HG02571 (cell line): ENCODE results near the gene MRPL55.
"Not testable (repeated sequence)": the region's sequence is repeated elsewhere in the genome, so short reads cannot be mapped to it uniquely, and the experiment has no call there.

Source experiments
- ATAC-seq: cut with Tn5 transposase; IDR thresholded peaks from one replicate; pipeline ENCODE4 v1.9.1; 2021; ENCODE audit warnings: mild to moderate bottlenecking, moderate library complexity; ENCODE audit not compliant: unreplicated experiment

MRPL55 gene

DNA sequence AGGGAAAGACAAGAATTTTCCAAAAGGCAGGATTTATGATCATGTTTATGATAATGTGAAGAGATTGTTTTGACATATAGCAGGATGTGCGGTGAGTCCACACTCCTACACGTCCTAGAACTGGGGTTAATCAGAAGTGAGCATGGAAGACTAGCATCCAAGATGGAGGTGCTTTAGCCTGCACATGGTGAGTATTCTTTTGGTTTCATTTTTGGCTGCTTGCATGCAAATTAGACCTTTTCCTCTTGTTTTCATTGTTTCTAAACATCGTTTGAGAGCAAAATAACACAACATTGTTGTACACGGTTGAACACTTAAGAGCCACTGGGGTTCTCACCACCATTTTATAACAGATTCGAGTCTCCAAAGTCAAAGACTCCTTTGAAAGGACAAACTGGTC is 16.1 kb upstream of the MRPL55 start:
- no peak for ATAC-seq

DNA sequence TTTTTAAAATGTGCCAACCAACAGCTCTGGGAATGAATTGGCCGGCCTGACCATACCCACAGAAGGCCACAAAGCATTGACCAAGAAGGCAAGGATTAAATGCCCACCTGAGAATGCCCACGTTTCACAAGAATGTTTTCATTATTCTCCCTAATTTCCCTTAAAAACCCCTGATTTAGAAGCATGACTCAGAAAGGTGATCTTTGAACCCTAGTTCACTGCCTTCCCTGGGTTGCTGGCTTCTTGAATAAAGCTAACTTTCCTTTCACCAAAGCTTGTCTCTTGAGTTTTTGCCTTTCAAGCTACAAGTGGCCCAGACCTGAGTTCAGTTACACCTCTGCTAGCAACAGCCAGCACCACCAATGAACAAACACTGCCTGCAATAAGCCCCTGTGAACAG is 14.4 kb upstream of the MRPL55 start:
- ATAC-seq, result no peak

DNA sequence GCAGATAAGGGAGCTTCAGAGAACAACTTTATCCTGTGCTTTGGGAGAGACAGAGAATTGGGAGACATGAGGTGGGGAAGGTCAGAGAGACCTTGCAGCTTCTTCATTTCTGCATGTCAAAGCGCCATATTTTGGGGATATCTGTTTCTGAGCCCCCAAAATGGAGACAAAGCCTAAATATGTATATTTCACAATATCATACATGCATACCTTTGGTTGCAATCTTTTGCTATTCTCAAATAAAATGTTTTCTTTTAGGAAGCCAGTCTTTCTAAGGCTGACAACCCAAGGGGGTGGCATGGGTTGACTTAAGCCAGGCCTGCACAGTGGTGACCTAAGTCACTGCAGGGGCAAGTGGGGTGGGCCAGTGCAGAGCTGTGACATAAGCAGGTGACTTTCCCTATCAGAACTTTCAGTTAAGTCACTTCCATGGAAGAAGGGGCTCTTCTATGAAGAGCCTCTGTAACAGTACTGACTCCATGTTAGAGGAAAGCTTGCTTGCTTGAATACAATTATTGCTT is 13.9 kb upstream of the MRPL55 start:
- ATAC-seq, result no peak

DNA sequence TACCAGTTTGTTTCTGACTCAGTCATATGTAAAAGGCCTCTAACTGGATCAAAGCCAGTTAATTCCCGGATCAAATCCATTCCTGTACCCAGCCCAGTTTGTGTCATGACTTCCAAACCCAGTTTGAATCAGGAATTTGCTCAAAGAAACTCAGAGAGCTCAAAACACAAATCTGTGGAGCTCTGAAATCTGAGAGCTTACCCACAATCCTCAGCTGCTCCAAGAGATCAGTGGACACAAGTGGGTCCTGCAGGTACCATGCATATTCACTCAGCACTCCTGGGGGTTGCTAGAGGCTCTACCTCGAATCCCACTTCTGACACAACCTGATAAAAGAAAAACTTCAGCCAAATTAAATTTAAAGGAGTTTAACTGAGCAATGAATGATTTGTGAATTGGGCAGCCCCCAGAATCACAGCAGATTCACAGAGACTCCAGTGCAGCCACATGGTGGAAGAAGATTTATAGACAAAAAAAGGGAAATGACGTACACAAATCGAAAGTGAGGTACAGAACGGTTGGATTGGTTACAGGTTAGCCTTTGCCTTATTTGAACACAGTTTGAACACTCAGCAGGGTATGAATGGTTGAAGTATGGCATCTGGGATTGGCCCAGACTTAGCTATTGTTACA is 11.9 kb upstream of the MRPL55 start:
- ATAC-seq, result no peak

DNA sequence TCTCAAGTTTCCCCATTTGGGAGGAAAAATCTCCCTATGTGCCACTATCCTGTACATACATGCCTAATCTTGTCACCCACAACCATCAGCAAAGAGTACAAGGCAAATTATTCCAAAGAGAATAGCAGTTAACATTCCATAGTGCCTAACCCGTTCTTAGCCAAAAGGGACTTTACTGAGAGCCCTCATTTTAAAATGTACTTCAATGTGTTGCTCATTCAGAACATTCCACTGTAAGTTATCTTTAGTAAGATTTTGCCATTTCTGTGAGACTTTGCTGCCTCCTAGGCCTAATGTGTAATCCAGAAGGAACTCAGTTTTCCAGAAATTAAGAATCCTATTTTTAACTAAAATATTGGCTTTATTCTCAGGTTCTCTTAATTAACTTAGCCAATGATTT is 11.3 kb upstream of the MRPL55 start:
- no peak for ATAC-seq

DNA sequence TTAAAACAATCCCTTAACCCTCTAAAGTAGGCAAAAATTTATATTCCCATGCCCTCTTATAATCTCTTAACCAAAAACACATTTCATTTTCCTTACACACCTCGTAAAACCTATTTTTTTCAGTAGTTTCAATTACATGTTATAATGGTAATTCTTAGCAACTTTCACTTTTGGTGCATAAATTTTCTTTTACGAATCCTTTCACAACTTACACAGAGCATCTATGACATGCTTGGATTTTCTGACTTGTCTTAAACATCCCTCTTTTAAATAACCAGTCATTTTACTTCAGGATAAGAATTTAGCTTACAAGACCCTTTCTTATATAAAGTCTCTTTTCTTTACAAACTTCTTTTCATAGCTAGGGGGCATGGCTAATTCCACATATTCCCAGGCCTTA is 8.9 kb upstream of the MRPL55 start:
- no peak for ATAC-seq

DNA sequence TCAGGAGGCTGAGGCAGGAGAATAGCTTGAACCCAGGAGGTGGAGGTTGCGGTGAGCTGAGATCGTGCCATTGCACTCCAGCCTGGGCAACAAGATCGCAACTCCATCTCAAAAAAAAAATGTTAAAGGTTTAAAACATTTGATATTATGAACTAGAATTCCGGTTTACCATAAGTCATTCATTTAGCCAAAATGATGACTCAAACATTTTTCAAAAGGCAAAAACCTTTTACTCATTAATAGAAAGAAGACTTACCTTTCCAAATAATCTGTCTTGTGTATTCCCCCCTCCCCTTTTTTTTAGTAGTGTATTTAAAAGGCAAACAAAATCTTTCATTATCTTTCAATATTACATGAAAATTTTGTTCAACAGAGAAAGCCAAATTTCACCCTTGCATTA is 8.2 kb upstream of the MRPL55 start:
- no peak for ATAC-seq

DNA sequence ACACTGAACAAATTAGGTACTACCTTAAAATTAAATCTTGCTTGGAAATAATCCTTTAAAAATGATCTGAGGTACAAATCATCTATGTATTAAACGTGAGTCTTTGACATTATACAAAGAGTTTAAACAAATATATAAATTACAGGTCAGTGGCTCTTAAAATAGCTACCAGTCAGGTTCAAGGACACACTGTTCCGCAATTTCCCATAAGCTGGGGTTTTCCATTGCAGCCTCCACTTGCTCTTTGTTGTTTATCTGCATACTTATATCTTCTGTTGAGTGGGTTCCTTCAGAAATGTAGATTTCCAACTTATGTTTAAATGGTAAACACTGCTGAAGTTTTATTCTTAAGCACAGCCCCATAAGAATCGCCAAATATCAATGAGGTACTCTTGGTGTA is 5.7 kb upstream of the MRPL55 start:
- ATAC-seq, result no peak

DNA sequence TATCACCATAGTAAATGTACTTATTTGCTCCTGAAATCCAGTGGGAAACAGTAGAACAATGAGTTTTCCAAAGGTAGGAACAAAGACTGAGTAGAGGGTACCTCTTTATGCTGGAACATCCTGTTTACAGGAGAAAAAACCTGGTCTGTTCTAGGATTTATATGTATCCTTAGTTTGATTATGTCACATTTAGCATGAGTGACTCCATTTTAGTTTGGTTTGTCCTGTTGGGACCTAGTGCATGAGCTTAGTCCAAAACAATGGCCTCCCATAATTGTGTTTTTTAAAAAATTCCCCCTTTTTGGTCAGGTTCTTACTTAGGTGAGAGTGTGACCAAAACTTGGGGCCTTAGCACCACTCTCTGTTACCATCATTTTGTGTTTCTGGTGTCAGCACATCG is 3.5 kb upstream of the MRPL55 start:
- ATAC-seq, result no peak

DNA sequence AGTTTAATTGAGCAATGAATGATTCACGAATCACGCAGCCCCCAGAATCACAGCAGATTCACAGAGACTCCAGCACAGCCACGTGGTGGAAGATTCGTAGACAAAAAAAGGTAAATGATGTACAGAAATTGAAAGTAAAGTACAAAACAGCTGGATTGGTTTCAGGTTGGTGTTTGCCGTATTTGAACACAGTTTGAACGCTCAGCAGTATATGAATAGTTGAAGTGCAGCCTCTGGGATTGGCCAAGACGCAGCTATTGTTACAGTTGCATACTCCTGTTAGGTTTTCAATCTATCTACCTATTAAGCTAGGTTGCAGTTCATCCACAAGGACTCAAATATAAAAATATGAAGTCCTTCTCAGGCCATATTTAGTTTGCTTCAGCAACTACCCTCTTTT is 3.1 kb upstream of the MRPL55 start:
- ATAC-seq, result no peak

DNA sequence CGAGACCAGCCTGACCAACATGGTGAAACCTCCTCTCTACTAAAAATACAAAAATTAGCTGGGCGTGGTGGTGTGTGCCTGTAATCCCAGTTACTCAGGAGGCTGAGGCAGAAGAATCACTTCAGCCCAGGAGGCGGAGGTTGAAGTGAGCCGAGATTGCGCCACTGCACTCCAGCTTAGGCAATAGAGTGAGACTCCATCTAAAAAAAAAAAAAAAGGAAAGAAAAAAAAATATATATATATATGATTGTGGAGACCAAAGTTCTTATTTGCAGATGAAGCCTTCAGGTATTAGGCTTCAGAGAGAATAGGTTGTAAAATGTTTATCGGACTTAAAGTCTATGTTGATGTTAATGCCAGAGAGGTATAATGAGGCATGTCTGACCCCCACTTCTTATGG is 2.2 kb upstream of the MRPL55 start:
- ATAC-seq, result not testable (repeated sequence)

DNA sequence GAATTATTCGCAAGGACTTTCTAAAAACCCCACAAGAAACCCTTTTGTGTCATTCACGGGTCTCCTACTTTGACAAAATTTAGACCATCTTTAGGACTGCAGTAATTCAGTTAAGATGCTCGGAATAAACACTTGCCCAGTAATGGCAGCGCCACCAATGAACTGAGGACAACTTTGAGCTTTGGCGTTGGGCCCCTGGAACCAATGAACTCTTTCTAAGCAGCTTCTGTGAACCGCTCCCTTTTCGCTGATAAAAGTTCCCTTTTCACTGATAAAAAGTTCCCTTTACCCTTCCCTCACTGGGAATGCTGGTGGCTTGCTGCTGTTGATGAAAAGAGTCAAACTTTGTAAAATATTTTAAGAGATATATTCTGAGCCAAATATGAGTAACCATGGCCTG is 1.5 kb upstream of the MRPL55 start:
- ATAC-seq, result no peak

DNA sequence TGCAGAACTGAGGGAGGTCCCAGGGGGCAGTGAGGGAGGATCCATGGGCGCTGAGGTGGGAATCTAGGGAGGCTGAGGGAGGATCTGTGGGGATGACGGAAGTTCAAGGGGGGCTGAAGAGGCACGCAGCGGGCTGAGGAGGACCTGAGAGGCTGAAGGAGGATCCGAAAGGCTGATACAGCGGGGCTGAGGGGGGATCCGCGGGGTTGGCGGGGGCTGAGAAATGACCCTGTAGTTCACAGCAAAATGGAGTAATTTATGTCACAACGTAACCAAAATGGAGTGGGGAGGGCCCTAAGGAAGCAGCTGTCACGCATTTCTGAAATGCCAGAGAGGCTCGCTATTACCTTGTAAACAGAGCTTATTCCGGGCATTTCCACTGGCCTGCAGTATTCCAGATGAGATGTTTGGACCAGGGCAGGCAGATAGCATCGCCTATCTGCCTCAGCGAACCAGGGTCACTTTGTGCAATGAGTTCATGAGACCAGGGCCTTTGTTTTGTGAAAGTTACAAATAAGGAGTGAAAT is 926 bp upstream of the MRPL55 start:
- no peak for ATAC-seq

DNA sequence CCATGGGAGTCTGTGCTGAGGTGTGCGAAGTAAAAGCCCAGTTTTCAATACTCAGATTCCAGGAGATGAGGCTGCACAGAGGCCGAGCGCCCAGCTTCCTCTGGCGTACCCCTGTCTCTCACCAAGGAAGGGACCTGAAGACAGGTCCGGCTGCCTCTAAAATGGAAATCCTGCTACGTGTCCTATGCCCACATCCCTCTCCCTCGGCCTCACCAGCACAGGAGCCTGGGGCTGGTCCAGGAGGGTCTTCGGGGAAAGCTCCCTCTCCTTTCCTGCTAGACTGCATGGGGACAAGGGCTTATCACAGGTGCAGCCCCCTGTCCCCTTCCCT is 392 bp downstream of the MRPL55 start:
- no peak for ATAC-seq

DNA sequence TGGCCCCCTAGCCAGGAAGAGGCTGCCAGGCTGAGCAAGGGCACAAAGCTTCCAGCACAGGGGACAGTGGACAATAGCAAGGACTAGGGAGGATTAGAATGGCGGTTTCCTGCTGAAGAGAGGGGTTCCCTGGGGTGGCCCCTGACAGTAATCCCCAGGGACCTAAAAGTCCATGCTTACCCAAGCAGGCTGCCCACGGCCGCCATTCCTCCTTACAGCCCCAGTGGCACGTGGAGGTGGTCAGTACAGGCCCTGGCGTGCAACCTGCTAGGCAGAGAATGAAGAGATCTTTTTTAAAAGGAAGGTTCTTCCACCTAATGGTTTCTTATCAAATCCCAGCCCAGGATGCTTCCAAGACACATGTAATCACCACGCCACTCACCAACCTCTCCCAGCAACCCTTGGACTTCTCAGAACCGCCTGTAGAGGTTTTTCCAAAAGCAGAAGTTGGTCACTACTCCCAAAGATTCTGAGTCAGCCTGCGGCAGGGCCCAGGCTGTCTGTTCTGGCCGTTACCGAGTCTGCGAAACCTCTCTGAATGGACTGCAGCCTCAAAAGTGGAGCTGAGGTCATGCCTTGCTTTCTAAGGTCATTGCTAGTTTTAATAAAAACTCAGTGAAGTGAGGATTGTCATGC is 926 bp downstream of the MRPL55 start:
- no peak for ATAC-seq

DNA sequence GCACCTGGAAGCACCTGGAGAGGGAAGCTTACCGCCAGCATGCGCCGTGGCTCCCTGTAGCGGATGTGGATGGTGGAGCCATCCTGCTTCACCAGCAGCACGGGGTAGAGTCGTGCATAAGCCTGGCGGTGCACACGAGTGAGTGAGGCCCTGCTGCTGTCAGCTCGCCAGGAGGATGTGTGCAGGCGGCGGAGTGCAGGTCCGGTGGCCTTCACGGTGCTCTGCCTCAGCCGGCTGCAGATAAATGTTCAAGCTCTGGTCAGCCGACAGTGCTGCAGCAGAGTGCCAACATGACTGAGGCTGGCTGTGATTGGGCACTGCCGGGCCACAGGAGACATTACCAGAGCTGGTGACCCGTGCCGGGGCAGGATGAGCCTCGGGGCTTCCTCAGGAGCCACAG is 1.5 kb downstream of the MRPL55 start:
- ATAC-seq, result no peak

DNA sequence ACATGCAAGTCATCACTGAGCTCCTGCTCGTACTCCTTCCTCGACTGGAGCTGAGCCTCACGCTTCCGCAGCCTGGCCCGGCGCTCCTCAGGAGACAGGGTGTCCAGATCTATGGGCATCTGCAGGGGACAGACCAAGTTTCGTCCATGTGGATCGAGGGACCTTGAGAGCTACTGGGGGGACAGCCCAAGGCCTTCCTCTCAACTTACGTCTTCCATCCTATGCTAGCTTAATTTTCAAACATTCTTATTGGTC is 2.4 kb downstream of the MRPL55 start:
- ATAC-seq, result no peak

DNA sequence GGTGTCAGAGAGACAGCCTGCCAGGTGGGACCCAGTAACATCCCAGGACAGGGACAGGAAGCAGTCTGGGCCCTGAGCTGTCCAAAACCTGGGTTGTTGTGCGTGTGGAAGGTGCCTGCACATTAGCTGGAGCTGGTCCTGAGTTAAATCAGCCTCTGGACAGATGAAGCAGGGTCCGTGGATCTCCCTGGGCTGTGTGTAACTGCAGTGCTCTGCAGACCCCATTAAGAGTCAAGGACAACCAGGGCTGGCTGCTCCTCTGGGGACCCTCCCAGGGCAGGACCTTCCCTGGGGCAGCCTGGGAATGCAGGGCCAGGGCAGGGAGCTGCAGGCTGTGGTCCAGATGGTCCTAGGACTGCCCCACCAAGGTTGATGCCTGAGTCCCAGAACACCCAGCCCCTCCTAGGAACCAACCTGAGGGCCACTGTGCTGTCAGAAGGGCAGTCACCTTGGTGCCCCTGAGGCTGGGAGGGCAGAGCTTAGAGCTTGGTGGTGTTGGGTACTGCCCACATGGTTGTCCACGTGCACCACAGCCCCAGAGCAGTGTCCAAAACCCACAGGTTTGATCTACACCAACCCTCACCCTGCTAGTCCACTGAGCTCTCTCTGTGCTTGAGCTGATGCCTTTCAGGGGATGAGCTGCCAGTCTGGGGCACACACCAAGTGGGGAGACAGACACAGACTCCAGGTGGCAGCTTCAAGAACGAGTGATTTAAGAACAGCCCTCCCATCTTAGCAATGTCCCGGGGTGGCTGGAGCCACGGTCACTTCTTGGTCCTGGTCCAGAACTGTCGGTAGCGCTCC is 2.9 kb downstream of the MRPL55 start:
- no peak for ATAC-seq

DNA sequence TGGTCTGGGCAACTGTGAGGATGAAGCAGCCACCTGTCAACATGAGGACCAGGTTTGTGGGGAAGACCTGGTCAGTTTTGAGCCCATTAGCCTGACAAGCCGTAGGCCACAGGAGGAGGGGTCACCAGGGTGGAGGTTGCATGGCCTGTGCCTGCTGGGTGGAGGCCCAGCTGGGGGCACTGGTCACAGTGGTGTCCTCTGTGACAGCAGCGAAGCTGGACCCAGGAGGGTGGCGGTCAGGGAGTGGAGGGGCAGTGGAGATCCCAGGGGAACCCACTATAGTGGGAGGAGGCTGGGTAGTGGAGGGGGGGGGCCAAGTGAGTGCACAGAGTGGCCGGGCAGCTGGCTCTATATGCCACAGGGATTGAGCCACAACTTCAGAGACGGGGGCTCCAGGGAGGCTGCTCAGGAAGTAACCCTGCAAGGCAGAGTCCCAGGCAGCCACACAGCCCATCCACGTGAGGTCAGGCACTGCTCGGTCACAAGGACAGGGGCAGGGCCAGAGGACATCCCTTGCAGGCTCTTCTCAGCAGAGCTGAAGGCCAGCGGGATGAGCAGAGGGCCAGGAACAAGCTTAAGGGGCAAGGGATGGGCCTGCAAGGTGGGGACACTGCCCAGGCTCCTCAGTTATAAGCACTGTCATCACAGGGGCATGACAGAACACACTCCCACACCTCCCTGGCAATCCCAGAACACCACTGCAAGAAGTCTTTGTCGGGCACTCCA is 3.7 kb downstream of the MRPL55 start:
- ATAC-seq, result no peak

DNA sequence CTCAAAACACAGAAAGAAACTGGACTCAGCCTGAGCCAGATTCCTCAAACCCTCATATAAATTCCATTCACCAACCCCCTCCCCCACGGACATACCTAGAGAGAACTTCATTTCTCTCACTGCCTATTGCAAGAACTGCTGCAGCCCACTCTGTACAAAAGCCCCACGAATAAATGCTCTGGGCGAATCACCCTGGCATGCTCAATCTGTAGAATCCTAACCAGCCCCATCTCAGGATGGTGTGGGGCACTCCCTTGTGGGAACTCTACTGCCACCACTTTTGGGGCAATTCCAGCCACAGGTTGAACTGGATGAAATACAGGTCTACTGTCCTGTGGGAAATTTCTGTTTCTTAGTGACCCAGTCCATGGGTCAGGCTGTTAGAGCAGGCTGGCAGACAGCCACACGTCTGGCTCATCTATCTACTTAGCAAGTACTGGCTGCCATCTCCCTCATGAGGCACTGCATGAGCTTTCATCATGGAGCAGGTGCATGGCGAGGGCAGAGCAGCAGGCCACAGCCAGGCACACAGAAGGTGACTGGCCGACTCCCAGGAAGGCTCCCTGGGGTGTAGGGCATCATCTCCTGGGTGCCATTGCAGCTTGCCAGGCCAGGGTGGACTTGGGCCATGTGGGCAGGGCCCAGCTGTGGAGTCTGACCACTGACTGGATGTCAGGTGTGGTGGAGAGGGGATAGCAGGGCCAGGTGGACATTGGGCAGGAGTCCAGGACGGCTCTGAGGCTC is 4.4 kb downstream of the MRPL55 start:
- no peak for ATAC-seq
